LNCAP (cell line): ENCODE results near the gene PRKAB2.

Experiments
- TF ChIP-seq, protein P1 (sequence below): fragments of 450-650 bp; IDR thresholded peaks from 2 replicates; pipeline ENCODE4 v1.5.1; 2017; ENCODE audit warnings: mild to moderate bottlenecking

Gene PRKAB2

DNA sequence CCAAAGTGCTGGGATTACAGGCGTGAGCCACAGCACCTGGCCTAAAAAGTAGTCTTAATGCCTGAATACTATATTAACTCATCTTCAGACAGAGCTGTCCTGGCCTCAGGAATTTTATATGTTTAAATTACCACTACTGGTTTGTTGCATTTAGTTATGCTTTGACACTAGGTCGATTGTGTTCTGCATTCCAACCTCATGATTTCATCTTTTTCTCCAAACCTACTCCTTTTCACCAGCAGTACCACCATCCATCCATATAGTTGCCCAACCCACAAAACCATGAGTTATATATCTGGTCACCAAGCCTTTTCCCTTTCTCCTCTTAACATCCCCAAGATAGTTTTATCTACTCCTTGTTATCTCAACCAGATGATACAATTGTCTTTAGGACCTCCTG, 30.3 kb upstream of the PRKAB2 start:
- TF ChIP-seq, protein P1, sequence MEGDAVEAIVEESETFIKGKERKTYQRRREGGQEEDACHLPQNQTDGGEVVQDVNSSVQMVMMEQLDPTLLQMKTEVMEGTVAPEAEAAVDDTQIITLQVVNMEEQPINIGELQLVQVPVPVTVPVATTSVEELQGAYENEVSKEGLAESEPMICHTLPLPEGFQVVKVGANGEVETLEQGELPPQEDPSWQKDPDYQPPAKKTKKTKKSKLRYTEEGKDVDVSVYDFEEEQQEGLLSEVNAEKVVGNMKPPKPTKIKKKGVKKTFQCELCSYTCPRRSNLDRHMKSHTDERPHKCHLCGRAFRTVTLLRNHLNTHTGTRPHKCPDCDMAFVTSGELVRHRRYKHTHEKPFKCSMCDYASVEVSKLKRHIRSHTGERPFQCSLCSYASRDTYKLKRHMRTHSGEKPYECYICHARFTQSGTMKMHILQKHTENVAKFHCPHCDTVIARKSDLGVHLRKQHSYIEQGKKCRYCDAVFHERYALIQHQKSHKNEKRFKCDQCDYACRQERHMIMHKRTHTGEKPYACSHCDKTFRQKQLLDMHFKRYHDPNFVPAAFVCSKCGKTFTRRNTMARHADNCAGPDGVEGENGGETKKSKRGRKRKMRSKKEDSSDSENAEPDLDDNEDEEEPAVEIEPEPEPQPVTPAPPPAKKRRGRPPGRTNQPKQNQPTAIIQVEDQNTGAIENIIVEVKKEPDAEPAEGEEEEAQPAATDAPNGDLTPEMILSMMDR: no peak

DNA sequence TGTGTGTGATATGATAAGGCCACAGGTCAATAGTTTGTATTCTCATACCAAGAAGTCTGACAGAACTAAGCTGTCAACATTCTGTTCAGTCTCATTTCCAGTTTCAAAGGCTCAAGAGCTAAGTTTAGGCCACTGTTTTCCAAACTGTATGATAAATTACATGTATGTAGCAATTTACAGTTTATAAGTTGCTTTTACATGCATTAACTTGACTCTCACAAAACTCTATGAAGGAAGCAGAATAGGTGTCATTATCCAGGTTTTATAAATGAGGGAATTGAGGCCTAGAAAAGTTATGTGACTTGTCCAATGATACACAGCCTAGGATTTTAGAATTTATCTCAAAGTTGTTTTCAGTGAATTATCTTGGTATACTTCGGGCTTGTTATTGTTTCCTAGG, 29.5 kb upstream of the PRKAB2 start:
- TF ChIP-seq, protein P1: no peak

DNA sequence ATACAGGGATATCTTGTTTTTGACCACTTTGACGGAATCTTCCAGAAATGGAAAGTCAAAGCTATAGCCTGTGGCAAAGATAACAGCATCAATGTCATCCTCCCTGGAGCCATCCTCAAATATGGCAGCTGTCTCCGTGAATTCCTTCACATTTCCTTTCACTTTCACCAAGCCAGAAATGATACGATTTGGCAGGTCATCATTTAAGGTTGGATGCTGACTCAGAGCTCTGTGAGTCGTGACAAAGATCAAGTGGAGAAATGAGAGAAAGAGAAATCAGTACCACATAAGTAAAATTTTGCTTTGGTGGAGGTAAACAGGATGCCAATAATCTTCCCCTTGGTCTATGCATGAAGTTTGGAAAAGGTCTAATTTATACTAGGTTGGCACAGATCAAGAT, 29.0 kb upstream of the PRKAB2 start:
- TF ChIP-seq, protein P1: no peak

DNA sequence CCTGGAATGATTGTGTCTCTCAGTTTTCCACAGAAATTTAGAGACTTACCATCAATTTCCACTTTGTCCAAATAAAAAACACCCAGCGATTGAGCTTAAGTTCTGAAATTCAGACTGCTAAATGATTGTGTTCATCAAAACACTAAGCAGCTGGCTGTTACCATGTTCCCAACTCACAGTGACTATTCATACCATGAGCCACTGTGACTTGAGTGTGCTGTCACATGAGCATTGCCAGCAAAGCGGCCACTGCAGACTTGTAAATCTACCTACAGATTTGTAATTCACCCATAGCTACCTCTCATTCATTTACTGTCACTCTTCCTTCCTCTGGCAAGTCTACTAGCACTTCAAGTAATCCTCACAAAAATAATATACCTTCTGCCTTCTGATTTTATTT, 17.2 kb upstream of the PRKAB2 start:
- TF ChIP-seq, protein P1: no peak

DNA sequence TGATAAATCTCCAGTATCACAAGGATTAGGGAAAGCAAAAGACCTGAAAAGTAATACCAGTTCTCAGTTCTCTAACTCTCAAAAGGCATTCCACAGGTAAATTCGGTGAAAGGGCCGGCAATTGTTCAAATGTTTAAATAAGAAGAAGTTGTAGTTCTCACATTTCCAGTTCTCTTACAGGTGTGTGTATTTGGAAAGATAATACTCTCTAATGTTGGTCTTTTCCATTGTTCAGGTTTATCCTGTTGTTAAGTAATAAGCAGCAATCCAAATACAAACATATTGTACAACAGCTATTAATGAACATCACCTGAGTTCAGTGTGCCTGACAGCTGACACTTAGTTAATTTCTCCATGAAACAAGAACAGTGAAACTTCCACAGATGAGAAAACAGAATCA, 13.2 kb upstream of the PRKAB2 start:
- TF ChIP-seq, protein P1: no peak

DNA sequence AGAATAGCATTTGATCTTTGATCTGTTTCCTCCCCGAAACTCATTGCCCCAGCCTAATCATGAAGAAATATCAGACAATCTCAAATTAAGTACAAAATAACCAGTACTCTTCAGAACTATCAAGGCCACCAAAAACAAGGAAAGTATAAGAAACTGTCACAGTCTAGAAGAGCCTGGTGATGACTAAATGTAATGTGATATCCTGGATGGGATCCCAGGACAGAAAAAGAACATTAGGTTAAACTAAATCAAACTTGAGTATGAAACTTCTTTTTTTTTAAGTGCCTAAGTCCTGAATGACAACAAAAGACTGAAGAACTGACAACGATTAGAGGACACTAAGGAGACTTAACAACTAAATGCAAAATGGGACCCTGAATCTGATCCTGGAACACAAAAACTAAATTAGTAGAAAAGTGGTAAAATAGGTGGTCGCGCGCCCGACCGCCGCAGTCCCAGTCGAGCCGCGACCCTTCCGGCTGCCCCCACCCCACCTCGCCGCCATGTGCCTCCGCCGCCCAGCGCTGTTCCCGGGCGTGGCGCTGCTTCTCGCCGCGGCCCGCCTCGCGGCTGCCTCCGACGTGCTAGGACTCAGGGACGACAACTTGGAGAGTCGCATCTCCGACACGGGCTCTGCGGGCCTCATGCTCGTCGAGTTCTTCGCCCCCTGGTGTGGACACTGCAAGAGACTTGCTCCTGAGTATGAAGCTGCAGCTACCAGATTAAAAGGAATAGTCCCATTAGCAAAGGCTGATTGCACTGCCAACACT, 5.5 kb upstream of the PRKAB2 start:
- TF ChIP-seq, protein P1: no peak

DNA sequence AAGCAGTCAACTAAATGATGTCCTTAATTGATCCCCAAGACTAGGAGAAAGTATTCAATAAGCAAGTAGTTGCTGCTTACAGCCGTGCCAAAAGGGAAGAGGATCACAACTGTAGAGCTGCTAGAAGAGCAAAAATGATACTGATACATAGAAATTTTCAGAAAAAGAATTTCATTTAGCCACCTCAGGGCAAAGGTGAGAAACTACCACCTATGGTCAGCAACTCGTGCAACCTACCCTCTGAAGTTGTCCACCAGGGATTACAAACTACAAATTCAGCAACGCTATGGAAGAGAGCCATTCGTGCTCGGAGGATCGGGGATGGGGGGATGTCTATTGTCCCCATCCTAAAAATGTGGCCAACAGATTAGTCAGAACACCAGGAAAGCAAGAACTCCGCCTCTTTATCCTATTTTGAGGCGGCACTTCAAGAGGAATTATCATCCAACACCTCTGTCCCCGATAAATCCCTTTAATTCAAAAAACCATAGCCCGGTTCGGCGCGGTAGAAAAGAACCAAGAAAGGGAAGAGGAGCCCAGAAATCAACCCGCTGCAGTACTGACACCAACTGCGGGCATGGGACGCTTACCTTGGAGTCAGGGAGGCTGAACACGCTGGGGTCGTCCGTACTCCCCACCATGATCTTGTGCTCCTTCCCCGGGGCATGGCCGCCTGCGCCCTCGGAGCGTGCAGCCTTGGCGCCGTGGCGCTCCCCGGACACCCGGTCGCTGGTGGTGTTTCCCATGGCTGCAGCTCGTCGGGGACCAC, 687 bp downstream of the PRKAB2 start:
- TF ChIP-seq, protein P1: no peak
